ENCODE results near the gene PLD1. TPM values are rescaled to one million over a fixed set of nuclear protein-coding genes. Genes with fewer than 3 reads are reported as not detected.
"Not testable (repeated sequence)": the region's sequence is repeated elsewhere in the genome, so short reads cannot be mapped to it uniquely, and the experiment has no call there.

The PLD1 gene
- total RNA-seq, 6 experiments from 2014 or later = 13.3 to 29.9 (median 18.5) TPM

DNA sequence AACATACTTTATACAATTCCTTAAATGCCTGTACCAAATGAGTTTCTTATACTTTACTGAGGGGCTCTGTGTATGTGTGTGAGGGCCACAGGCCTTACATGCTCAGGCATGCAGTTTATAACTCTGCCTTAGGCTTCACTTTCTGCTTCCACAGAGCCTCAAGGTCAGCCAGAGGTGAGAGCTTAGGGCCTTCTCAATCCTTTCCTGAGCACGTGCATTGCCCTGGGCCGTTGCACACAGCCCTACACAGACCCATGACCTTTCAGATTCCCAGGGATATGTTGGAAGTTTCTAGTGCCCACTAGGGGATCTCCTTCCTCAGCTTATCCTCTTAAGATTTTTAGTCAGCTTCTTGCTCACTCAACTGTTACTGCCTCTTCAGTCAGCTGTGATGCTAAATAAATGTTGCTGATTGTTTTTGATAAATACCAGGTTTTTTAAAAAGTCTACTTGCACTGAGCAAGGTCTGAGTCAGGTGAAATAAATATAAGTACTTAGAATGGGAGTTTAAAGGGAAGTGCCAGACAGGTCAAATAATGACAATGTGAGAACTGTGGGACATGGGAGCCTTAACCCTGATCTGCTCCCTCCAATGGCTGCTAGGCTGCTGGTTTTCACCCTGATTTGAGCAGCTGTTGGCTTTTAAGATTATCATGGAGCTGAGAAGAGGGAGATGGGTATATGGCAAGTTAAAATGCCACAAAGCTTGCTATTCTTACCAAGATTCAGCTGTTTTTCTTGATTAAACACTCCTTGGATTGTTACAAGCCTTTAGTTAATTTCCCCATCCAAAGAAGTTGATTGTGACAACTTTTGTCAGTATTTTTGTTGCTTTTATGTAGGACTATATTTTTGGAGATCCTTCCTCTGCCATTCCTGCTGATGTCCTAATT is 169.5 kb downstream of the PLD1 start:
- Histone ChIP-seq H3K36me3 (peaks cover 0 to 15% (median 0%) of the 10 kb centered on the region in 4 donors), H3K27me3 (no peaks in the 10 kb centered on the region), H3K4me3 (no peak overlapping the region), H3K4me1 (peaks cover 0 to 5% (median 0%) of the 10 kb centered on the region in 4 donors), H3K27ac (peak overlapping the region in 2 of 3 donors; percentile 20 to 37), H3K9me3 (no peaks in the 10 kb centered on the region)
- WGBS (ENCODE audit: insufficient coverage, low coverage, low lambda C conversion rate, missing lambda C conversion rate) = 15% methylated on average over 2 of the region's 2 CpGs
- DNase-seq (peak in 1 of 3 donors; percentile 65), ATAC-seq (peak; percentile 64 to 95 (median 84))
- TF ChIP-seq POLR2A (IDR thresholded peaks at IDR 0.05) = no peak
- TF ChIP-seq, protein P1, sequence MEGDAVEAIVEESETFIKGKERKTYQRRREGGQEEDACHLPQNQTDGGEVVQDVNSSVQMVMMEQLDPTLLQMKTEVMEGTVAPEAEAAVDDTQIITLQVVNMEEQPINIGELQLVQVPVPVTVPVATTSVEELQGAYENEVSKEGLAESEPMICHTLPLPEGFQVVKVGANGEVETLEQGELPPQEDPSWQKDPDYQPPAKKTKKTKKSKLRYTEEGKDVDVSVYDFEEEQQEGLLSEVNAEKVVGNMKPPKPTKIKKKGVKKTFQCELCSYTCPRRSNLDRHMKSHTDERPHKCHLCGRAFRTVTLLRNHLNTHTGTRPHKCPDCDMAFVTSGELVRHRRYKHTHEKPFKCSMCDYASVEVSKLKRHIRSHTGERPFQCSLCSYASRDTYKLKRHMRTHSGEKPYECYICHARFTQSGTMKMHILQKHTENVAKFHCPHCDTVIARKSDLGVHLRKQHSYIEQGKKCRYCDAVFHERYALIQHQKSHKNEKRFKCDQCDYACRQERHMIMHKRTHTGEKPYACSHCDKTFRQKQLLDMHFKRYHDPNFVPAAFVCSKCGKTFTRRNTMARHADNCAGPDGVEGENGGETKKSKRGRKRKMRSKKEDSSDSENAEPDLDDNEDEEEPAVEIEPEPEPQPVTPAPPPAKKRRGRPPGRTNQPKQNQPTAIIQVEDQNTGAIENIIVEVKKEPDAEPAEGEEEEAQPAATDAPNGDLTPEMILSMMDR (IDR thresholded peaks at IDR 0.05) = no peak
- intact Hi-C loops (cut with DNase I) = loop anchor here in 1 of 2 donors (10.0 kb wide), 1 partner anchor 134 kb away; no protein-coding TSS in a partner anchor

DNA sequence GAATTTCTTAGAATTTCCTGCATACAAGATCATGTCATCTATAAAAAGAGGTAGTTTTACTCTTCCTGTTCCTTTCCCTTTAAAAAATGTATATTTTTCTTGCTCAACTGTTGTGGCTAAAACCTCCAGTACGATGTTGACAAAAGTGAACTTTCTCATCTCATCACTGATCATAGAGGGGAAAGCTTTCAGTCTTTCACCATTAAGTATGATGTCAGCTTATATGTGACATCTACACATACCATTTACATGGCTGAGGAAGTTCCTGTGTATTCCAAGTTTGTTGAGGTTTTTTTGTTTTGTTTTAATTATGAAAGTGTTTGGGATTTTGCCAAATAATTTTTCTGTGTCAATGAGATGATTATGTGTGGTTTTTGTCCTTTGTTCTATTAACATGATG is 173.6 kb downstream of the PLD1 start:
- peaks cover 0 to 9% (median 0%) of the 10 kb centered on the region in 4 donors for H3K36me3 ChIP-seq
- ATAC-seq = no peak
- intact Hi-C loops (cut with DNase I) = no loop called here
- peaks cover 0 to 5% (median 0%) of the 10 kb centered on the region in 4 donors for H3K4me1 ChIP-seq
- H3K27ac ChIP-seq = no peak overlapping the region
- WGBS (ENCODE audit: insufficient coverage, low coverage, low lambda C conversion rate, missing lambda C conversion rate) = 68% methylated on average over 1 of the region's 1 CpG
- TF ChIP-seq POLR2A (IDR thresholded peaks at IDR 0.05) = no peak
- TF ChIP-seq, protein P1 (IDR thresholded peaks at IDR 0.05) = no peak
- H3K9me3 ChIP-seq = no peaks in the 10 kb centered on the region
- H3K27me3 ChIP-seq = no peaks in the 10 kb centered on the region
- H3K4me3 ChIP-seq = no peak overlapping the region
- no peak for DNase-seq

DNA sequence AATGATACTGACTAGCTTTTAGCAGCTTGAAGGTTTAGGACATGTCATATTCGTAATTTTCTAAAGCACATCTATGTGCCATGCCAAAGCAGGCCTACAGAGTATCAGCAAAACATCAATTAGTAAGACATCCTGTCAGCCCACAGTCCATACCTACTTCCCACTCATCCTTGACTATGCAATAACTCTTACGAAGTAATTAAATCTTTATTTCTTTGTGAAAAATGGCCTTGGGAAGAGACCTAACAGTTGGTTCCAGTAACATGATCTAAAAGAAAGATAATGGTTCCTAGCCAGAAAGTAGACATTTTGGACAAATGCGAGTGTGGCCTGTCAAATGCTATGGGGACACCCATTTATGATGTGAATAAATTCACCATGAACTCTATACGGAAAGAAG is 177.5 kb downstream of the PLD1 start:
- ATAC-seq (no peak), DNase-seq (no peak)
- TF ChIP-seq, protein P1 (IDR thresholded peaks at IDR 0.05) = no peak
- TF ChIP-seq POLR2A (IDR thresholded peaks at IDR 0.05) = no peak
- H3K4me1 ChIP-seq = no peaks in the 10 kb centered on the region
- no peaks in the 10 kb centered on the region for H3K27me3 ChIP-seq
- intact Hi-C loops (cut with DNase I) = no loop called here
- WGBS (ENCODE audit: insufficient coverage, low coverage, low lambda C conversion rate, missing lambda C conversion rate) = 86% methylated on average over 4 of the region's 4 CpGs
- peaks cover 0 to 4% (median 0%) of the 10 kb centered on the region in 4 donors for H3K36me3 ChIP-seq
- H3K27ac ChIP-seq = no peak overlapping the region
- H3K9me3 ChIP-seq = no peaks in the 10 kb centered on the region
- no peak overlapping the region for H3K4me3 ChIP-seq

DNA sequence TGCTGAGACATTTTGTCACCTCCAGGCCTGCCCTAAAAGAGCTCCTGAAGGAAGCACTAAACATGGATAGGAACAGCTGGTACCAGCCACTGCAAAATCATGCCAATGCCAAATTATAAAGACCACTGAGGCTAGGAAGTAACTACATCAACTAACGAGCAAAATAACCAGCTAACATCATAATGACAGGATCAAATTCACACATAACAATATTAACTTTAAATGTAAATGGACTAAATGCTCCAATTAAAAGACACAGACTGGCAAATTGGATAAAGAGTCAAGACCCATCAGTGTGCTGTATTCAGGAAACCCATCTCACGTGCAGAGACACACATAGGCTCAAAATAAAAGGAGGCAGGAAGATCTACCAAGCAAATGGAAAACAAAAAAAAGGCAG is 183.5 kb downstream of the PLD1 start:
- H3K27ac ChIP-seq; H3K4me1 ChIP-seq; DNase-seq; H3K27me3 ChIP-seq; ATAC-seq; H3K9me3 ChIP-seq; H3K36me3 ChIP-seq; H3K4me3 ChIP-seq; intact Hi-C loops (cut with DNase I): not testable (repeated sequence)
- 77% methylated on average over 2 of the region's 2 CpGs for WGBS (ENCODE audit: insufficient coverage, low coverage, low lambda C conversion rate, missing lambda C conversion rate)

DNA sequence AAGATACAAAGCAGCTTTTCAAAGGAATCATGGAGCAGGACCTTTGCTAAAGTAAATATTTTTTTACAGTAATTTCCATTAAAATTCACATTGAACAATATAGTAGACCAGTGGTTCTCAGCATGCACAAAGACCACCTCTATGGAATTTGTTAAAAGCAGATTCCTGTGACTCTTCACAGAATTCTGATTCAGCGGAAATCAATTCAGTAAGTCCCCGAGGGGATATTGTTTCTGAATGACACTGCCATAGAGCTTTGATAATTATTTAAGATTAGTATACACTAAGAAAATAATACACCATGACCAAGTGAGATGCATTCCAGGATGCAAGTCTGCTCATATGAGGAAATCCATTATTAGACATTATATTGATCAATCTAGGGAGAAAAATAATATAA is 188.2 kb downstream of the PLD1 start:
- no peaks in the 10 kb centered on the region for H3K36me3 ChIP-seq
- TF ChIP-seq, protein P1 (IDR thresholded peaks at IDR 0.05) = no peak
- TF ChIP-seq POLR2A (IDR thresholded peaks at IDR 0.05) = no peak
- intact Hi-C loops (cut with DNase I) = no loop called here
- no peaks in the 10 kb centered on the region for H3K9me3 ChIP-seq
- no peak for ATAC-seq
- no peak overlapping the region for H3K27ac ChIP-seq
- DNase-seq = no peak
- H3K27me3 ChIP-seq = no peaks in the 10 kb centered on the region
- H3K4me3 ChIP-seq = no peak overlapping the region
- 88% methylated on average over 2 of the region's 2 CpGs for WGBS (ENCODE audit: insufficient coverage, low coverage, low lambda C conversion rate, missing lambda C conversion rate)
- no peaks in the 10 kb centered on the region for H3K4me1 ChIP-seq

Measured in right lobe of liver (tissue), 6 donors.